K562 (cell line): ENCODE measurements around the gene ERFL. TPM values are rescaled to one million over a fixed set of nuclear protein-coding genes. Genes with fewer than 3 reads are reported as not detected.

ENCODE experiments used
- BRF1 ChIP-seq: IDR thresholded peaks from 3 replicates; pipeline ENCODE4 v1.6.1; 2011; ENCODE audit warnings: borderline replicate concordance, mild to moderate bottlenecking; ENCODE audit not compliant: insufficient read length; ENCODE audit errors: extremely low read depth
- ELF1 ChIP-seq: fragments of 200-800 bp; sonication (Bioruptor generic); IDR thresholded peaks from 2 replicates; pipeline ENCODE4 v1.6.1; 2016; ENCODE audit warnings: missing genetic modification characterization, missing compliant biosample characterization
- GTF2B ChIP-seq: IDR thresholded peaks from 2 replicates; pipeline ENCODE4 v1.6.1; 2011; ENCODE audit not compliant: insufficient read length; ENCODE audit errors: extremely low read depth
- HDAC2 ChIP-seq: fragments of 450-650 bp; IDR thresholded peaks from 2 replicates; pipeline ENCODE4 v1.6.1; 2016; ENCODE audit warnings: mild to moderate bottlenecking
- HMBOX1 ChIP-seq: sonication (generic); IDR thresholded peaks from 2 replicates; pipeline ENCODE4 v1.6.1; 2016
- PCBP2 ChIP-seq: fragments of 200-400 bp; formaldehyde crosslinking; IDR thresholded peaks from 2 replicates; pipeline ENCODE4 v1.6.1; 2018; ENCODE audit warnings: low read length, low read depth, mild to moderate bottlenecking, moderate library complexity; ENCODE audit not compliant: poor library complexity, severe bottlenecking
- TBP ChIP-seq: optimal IDR thresholded peaks from 2 replicates; pipeline ENCODE3; 2011; ENCODE audit warnings: low read depth, low read length, improper control_type of control experiment
- TCF7L2 ChIP-seq: fragments of 150-350 bp; IDR thresholded peaks from 2 replicates; pipeline ENCODE4 v1.6.1; 2016; ENCODE audit warnings: low read depth, mild to moderate bottlenecking, low read length, moderate library complexity
- ZBTB5 ChIP-seq: fragments of 450-650 bp; IDR thresholded peaks from 2 replicates; pipeline ENCODE4 v1.6.1; 2017; ENCODE audit warnings: antibody characterized with exemption
- ZNF143 ChIP-seq: sonication (generic); formaldehyde crosslinking; IDR thresholded peaks from 2 replicates; pipeline ENCODE4 v1.9.0; 2022; ENCODE audit warnings: mild to moderate bottlenecking, missing genetic modification reagents
- ZNF146 ChIP-seq: IDR thresholded peaks from one replicate; pipeline ENCODE4 v1.6.1; 2018; ENCODE audit warnings: missing compliant biosample characterization; ENCODE audit not compliant: unreplicated experiment
- ZNF212 ChIP-seq: fragments of 450-650 bp; formaldehyde crosslinking; IDR thresholded peaks from 2 replicates; pipeline ENCODE4 v1.4.0; 2020; ENCODE audit warnings: mild to moderate bottlenecking
- polyA plus RNA-seq, 8 experiments: library from polyadenylated mRNA; depleted of rRNA in 4 of 8; stranded (reverse) in 5 of 8; unstranded in 3 of 8; fragments of >200 nt; fragmentation: Nextera tagmentation in 2 of 8; fragmentation: Illumina TruSeq in 1 of 8; extraction: Ambion mirVana in 2 of 8; extraction: Trizol in 1 of 8; gene quantifications; 2 replicates each; pipeline versions ENCODE4 v1.2.1 to v1.2.3, GENCODE V29; 2011 to 2014; ENCODE audit warnings: inconsistent platforms in 1 of 8, missing spikeins in 1 of 8
- total RNA-seq, 7 experiments: library from RNA; depleted of rRNA in 6 of 7; stranded (reverse); fragments of >200 nt in 6 of 7; fragmentation: Illumina TruSeq in 2 of 7; extraction: Trizol in 2 of 7; gene quantifications; 2 replicates each; pipeline versions ENCODE4 v1.2.1 to v1.2.3, GENCODE V29; 2011 to 2021; ENCODE audit warnings: low replicate concordance in 1 of 7
- TF ChIP-seq, protein P1 (sequence below): fragments of 450-650 bp; IDR thresholded peaks from 2 replicates; pipeline ENCODE4 v1.6.1; 2016; ENCODE audit warnings: low read depth

The ERFL gene
- total and polyA plus RNA-seq, 9 of the 15 experiments (the other 6 are each of a cell fraction or from before 2014, with no cell fraction given) = 0.07 to 0.75 (median 0.32) TPM; not detected in 4

DNA sequence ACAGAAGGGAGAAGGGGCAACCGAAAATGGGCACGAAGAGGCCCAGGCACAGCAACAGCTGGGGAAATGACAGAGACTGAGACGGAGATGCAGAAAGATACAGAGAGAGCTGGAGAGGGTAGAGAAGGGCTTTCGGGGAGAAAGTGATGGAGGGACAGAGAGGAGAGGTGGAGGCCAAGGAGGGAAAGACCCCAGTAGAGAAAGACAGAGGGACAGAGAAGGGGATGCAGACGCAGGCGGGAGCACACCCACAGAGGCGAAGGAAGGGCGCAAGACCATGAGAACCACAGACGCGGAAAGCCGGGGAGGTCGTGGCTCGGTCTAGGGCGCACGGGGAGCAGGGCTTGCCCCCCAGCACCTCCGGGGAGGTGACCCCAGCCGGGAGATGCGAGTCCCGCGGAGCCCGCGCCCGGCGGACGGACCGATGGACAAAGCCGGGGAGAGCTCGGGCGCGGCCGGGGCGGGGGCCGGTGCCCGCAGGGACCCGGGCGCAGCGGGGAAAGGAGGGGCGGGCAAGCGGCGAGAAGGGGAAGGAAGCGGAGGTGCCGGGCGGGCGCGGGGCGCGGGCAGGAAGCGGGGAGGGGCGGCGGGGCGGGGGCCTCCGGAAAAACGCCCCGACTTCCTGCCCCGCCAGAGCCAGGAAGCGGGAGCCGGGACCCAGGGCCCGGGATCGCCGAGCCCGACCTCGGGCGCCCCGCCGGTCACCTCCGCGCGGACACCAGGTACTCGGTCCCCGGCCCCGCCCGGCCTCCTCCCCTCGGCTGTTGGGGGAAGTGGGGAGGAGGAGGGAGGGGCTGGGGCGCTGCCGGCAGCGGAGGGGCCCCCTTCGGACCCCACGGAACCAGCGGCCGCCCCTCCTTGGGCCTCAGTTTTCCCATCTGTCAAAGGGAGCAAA, 45.4 kb downstream of the ERFL start, which contains the start of gene ARHGEF1 (continued):
- no peak for TF ChIP-seq BRF1
- no peak for TF ChIP-seq PCBP2
- TF ChIP-seq ZNF146 = no peak
- TF ChIP-seq ZBTB5 = no peak
- TF ChIP-seq TBP = peak; percentile 29
- no peak for TF ChIP-seq TCF7L2
- TF ChIP-seq HMBOX1 = no peak
- no peak for TF ChIP-seq GTF2B
- no peak; the same call in 1 of the 2 replicates for TF ChIP-seq ELF1 (tag)
- TF ChIP-seq, protein P1, sequence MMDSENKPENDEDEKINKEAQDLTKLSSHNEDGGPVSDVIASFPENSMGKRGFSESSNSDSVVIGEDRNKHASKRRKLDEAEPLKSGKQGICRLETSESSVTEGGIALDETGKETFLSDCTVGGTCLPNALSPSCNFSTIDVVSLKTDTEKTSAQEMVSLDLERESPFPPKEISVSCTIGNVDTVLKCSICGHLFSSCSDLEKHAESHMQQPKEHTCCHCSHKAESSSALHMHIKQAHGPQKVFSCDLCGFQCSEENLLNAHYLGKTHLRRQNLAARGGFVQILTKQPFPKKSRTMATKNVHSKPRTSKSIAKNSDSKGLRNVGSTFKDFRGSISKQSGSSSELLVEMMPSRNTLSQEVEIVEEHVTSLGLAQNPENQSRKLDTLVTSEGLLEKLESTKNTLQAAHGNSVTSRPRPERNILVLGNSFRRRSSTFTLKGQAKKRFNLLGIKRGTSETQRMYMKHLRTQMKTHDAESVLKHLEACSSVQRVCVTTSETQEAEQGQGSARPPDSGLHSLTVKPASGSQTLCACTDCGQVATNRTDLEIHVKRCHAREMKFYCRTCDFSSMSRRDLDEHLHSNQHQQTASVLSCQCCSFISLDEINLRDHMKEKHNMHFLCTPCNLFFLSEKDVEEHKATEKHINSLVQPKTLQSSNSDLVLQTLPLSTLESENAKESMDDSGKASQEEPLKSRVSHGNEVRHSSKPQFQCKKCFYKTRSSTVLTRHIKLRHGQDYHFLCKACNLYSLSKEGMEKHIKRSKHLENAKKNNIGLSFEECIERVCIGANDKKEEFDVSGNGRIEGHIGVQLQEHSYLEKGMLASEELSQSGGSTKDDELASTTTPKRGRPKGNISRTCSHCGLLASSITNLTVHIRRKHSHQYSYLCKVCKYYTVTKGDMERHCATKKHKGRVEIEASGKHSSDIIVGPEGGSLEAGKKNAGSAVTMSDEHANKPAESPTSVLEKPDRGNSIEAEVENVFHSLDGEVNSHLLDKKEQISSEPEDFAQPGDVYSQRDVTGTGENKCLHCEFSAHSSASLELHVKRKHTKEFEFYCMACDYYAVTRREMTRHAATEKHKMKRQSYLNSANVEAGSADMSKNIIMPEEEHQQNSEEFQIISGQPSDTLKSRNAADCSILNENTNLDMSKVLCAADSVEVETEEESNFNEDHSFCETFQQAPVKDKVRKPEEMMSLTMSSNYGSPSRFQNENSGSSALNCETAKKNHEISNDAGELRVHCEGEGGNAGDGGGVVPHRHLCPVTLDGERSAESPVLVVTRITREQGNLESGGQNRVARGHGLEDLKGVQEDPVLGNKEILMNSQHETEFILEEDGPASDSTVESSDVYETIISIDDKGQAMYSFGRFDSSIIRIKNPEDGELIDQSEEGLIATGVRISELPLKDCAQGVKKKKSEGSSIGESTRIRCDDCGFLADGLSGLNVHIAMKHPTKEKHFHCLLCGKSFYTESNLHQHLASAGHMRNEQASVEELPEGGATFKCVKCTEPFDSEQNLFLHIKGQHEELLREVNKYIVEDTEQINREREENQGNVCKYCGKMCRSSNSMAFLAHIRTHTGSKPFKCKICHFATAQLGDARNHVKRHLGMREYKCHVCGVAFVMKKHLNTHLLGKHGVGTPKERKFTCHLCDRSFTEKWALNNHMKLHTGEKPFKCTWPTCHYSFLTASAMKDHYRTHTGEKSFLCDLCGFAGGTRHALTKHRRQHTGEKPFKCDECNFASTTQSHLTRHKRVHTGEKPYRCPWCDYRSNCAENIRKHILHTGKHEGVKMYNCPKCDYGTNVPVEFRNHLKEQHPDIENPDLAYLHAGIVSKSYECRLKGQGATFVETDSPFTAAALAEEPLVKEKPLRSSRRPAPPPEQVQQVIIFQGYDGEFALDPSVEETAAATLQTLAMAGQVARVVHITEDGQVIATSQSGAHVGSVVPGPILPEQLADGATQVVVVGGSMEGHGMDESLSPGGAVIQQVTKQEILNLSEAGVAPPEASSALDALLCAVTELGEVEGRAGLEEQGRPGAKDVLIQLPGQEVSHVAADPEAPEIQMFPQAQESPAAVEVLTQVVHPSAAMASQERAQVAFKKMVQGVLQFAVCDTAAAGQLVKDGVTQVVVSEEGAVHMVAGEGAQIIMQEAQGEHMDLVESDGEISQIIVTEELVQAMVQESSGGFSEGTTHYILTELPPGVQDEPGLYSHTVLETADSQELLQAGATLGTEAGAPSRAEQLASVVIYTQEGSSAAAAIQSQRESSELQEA = no peak
- TF ChIP-seq ZNF143 (CRISPR knock-in tag) = no peak
- TF ChIP-seq ZNF212 (CRISPR knock-in tag) = no peak
- peak; percentile 32; the same call in 1 of the 2 replicates for TF ChIP-seq HDAC2
